ENCODE data around the gene KCNH1. TPM values are rescaled to one million over a fixed set of nuclear protein-coding genes. Genes with fewer than 3 reads are reported as not detected.

KCNH1 gene
- total RNA-seq, 4 donors from 2014 or later: 0.53 to 16.5 (median 2.4) TPM

GRCh38 chr1:210698661-210699060 lies 435.3 kb downstream of the KCNH1 start:
- Histone ChIP-seq H3K4me3 (no peak overlapping the region), H3K9me3 (no peaks in the 10 kb centered on the region), H3K27me3 (no peaks in the 10 kb centered on the region), H3K27ac (no peak overlapping the region), H3K36me3 (no peaks in the 10 kb centered on the region), H3K4me1 (no peaks in the 10 kb centered on the region)
- TF ChIP-seq POLR2A (IDR thresholded peaks at IDR 0.05) (no peak), CTCF (IDR thresholded peaks at IDR 0.05) (no peak)
- DNase-seq: no peak

GRCh38 chr1:210697185-210697584 lies 436.8 kb downstream of the KCNH1 start:
- TF ChIP-seq POLR2A (IDR thresholded peaks at IDR 0.05) (no peak), CTCF (IDR thresholded peaks at IDR 0.05) (no peak)
- no peaks in the 10 kb centered on the region for H3K9me3 ChIP-seq
- no peak for DNase-seq
- no peak overlapping the region for H3K4me3 ChIP-seq
- H3K36me3 ChIP-seq: no peaks in the 10 kb centered on the region
- no peaks in the 10 kb centered on the region for H3K4me1 ChIP-seq
- no peaks in the 10 kb centered on the region for H3K27me3 ChIP-seq
- H3K27ac ChIP-seq: no peak overlapping the region

- Histone ChIP-seq H3K27ac (no peak overlapping the region), H3K4me1 (no peaks in the 10 kb centered on the region), H3K9me3 (no peaks in the 10 kb centered on the region), H3K36me3 (no peaks in the 10 kb centered on the region), H3K4me3 (no peak overlapping the region), H3K27me3 (no peaks in the 10 kb centered on the region)
- TF ChIP-seq CTCF (IDR thresholded peaks at IDR 0.05) (no peak), POLR2A (IDR thresholded peaks at IDR 0.05) (no peak)
- no peak for DNase-seq
Measured at GRCh38 chr1:210696709-210697108, 437.2 kb downstream of the KCNH1 start.

- no peaks in the 10 kb centered on the region for H3K27me3 ChIP-seq
- no peaks in the 10 kb centered on the region for H3K4me1 ChIP-seq
- TF ChIP-seq POLR2A (IDR thresholded peaks at IDR 0.05) (no peak), CTCF (IDR thresholded peaks at IDR 0.05) (no peak)
- H3K36me3 ChIP-seq: no peaks in the 10 kb centered on the region
- no peak overlapping the region for H3K4me3 ChIP-seq
- no peaks in the 10 kb centered on the region for H3K9me3 ChIP-seq
- no peak overlapping the region for H3K27ac ChIP-seq
- DNase-seq: no peak
Measured at GRCh38 chr1:210695026-210695425, 438.9 kb downstream of the KCNH1 start.

- H3K9me3 ChIP-seq: no peaks in the 10 kb centered on the region
- no peak overlapping the region for H3K4me3 ChIP-seq
- no peaks in the 10 kb centered on the region for H3K36me3 ChIP-seq
- H3K27me3 ChIP-seq: no peaks in the 10 kb centered on the region
- H3K4me1 ChIP-seq: no peaks in the 10 kb centered on the region
- no peak overlapping the region for H3K27ac ChIP-seq
- no peak for TF ChIP-seq CTCF (IDR thresholded peaks at IDR 0.05)
- TF ChIP-seq POLR2A (IDR thresholded peaks at IDR 0.05): no peak
- no peak for DNase-seq
Measured at GRCh38 chr1:210692796-210693195, 441.2 kb downstream of the KCNH1 start.

GRCh38 chr1:210691039-210691610 lies 442.8 kb downstream of the KCNH1 start:
- Histone ChIP-seq H3K4me3 (no peak overlapping the region), H3K9me3 (no peaks in the 10 kb centered on the region), H3K4me1 (no peaks in the 10 kb centered on the region), H3K36me3 (no peaks in the 10 kb centered on the region), H3K27me3 (no peaks in the 10 kb centered on the region), H3K27ac (no peak overlapping the region)
- DNase-seq: no peak
- TF ChIP-seq POLR2A (IDR thresholded peaks at IDR 0.05): no peak
- TF ChIP-seq CTCF (IDR thresholded peaks at IDR 0.05): no peak

Data from Peyer's patch (tissue), 4 donors.